AG04449 (cell line): Measurements from ENCODE around the gene D2HGDH.

Experiments used
- CTCF ChIA-PET: fragments of 350-600 bp; formaldehyde crosslinking; extraction: SDS; loops from one replicate; lab custom pipeline; 2021; ENCODE audit warnings: antibody characterized with exemption; lab: Yijun Ruan, JAX
- POLR2A ChIA-PET: fragments of 400-600, 350-600 bp; formaldehyde crosslinking; extraction: SDS; loops from one replicate; lab custom pipeline; 2020; ENCODE audit warnings: antibody characterized with exemption, inconsistent platforms; lab: Yijun Ruan, JAX
- DNase-seq: peaks from one replicate; pipeline ENCODE4 v3.0.0-alpha.2; 2010; ENCODE audit warnings: low read depth, low spot score
- H3K4me3 ChIP-seq: 2 replicates; pipeline ENCODE4 v1.5.1; 2011; ENCODE audit warnings: low read depth, mild to moderate bottlenecking, control low read depth, low read length
- CTCF ChIP-seq: IDR thresholded peaks from one replicate; pipeline ENCODE4 v1.5.1; 2011; ENCODE audit warnings: mild to moderate bottlenecking, moderate library complexity, low read length, control low read depth, inconsistent platforms; ENCODE audit not compliant: insufficient read depth; ENCODE audit errors: missing control alignments

The D2HGDH gene

GRCh38 chr2:241808051-241808720 lies 73.8 kb downstream of the D2HGDH start:
- POLR2A ChIA-PET = no interaction called here
- no peak for TF ChIP-seq CTCF
- DNase-seq = no peak
- H3K4me3 ChIP-seq = no peak overlapping the region
- CTCF ChIA-PET = no interaction called here

GRCh38 chr2:241808721-241809382 lies 74.4 kb downstream of the D2HGDH start, which contains the start of gene NEU4:
TSS of gene NEU4 (plus strand) at chr2:241809193. CDS start at chr2:241814485, 5,292 bp downstream.
- CTCF ChIA-PET = no interaction called here
- no peak for DNase-seq

GRCh38 chr2:241809383-241810306 lies 75.2 kb downstream of the D2HGDH start:
- DNase-seq = no peak
- ChIA-PET CTCF (interaction anchor here (1.9 kb wide), 1 partner anchor 69 kb away, joined by 5 read pairs; no protein-coding TSS in a partner anchor), POLR2A (no interaction called here)
- no peak overlapping the region for H3K4me3 ChIP-seq
- no peak for TF ChIP-seq CTCF

More at GRCh38 chr2:241808721-241809382, 74.4 kb downstream of the D2HGDH start, which contains the start of gene NEU4:
- TF ChIP-seq CTCF = no peak
- POLR2A ChIA-PET = no interaction called here
- no peak within 1 kb of the TSS for H3K4me3 ChIP-seq

- no peak overlapping the region for H3K4me3 ChIP-seq
- CTCF ChIA-PET = interaction anchor here (1.9 kb wide), 1 partner anchor 68 kb away, joined by 5 read pairs; no protein-coding TSS in a partner anchor
- TF ChIP-seq CTCF = no peak
Observed at GRCh38 chr2:241810307-241811200, 76.1 kb downstream of the D2HGDH start.

GRCh38 chr2:241811201-241811951 lies 76.9 kb downstream of the D2HGDH start:
- no peak overlapping the region for H3K4me3 ChIP-seq
- TF ChIP-seq CTCF = no peak
- ChIA-PET POLR2A (no interaction called here), CTCF (interaction anchor here (1.9 kb wide), 1 partner anchor 67 kb away, joined by 5 read pairs; no protein-coding TSS in a partner anchor)
- DNase-seq = no peak

More at GRCh38 chr2:241810307-241811200, 76.1 kb downstream of the D2HGDH start:
- POLR2A ChIA-PET = no interaction called here
- DNase-seq = no peak
